K562 (cell line): ENCODE data around the gene PDZRN4. TPM values are rescaled to one million over a fixed set of nuclear protein-coding genes. Genes with fewer than 3 reads are reported as not detected.

ENCODE experiments used
- ATAC-seq: fragments of 200-7000 bp; cut with Tn5 transposase; 3 replicates; pipeline ENCODE4 v1.9.1; 2020; ENCODE audit warnings: moderate library complexity
- BruUV-seq: library from RNA; stranded (reverse); fragments of 400-500 nt; replicated peaks from 2 replicates; lab custom pipeline; 2021; lab: Mats Ljungman, UMichigan
- CTCF ChIA-PET: fragments of 300-600 bp; formaldehyde crosslinking; extraction: SDS; loops from one replicate; lab custom pipeline; 2021; ENCODE audit warnings: low intra/inter-chr PET ratio; lab: Yijun Ruan, JAX
- POLR2A ChIA-PET: fragments of 300-600, 350-650 bp; sonication (Branson Sonifier 250); formaldehyde crosslinking; extraction: SDS; loops from one replicate; lab custom pipeline; 2021; ENCODE audit warnings: antibody characterized with exemption, inconsistent platforms; lab: Yijun Ruan, JAX
- DNase-seq, 4 experiments: peaks; one replicate each; pipeline versions ENCODE4 v3.0.0 to v3.0.0-alpha.2; 2011 to 2018; ENCODE audit warnings: low spot score in 3 of 4, mixed read lengths in 3 of 4; ENCODE audit errors: extremely low read depth in 1 of 4
- FAIRE-seq: peaks from 2 replicates; lab custom pipeline; 2011; peaks lifted over from hg19 to GRCh38; lab: Jason Lieb, UNC
- H2AFZ ChIP-seq: 2 replicates; pipeline ENCODE4 v1.6.0; 2011; ENCODE audit warnings: low read depth, low read length, control low read depth, inconsistent platforms
- H3K27ac ChIP-seq: fragments of 200-600 bp; 3 replicates; pipeline ENCODE4 v1.8.0; 2011; ENCODE audit warnings: low read depth, mild to moderate bottlenecking, control low read depth, inconsistent platforms, low read length, moderate library complexity, mixed read lengths; ENCODE audit errors: extremely low read depth
- H3K27me3 ChIP-seq, 2 experiments: fragments of 300-600 bp in 1 of 2; 2 replicates in 1 of 2; 3 replicates in 1 of 2; pipeline versions ENCODE4 v1.6.0 to v1.8.0; 2011; ENCODE audit warnings: inconsistent platforms in 2 of 2, low read length in 2 of 2, mild to moderate bottlenecking in 1 of 2, mixed read lengths in 1 of 2, moderate library complexity in 1 of 2; ENCODE audit not compliant: control insufficient read depth in 2 of 2, insufficient read depth in 2 of 2
- H3K36me3 ChIP-seq: fragments of 300-600 bp; 3 replicates; pipeline ENCODE4 v1.8.0; 2011; ENCODE audit warnings: mild to moderate bottlenecking, low read length, inconsistent platforms; ENCODE audit not compliant: control insufficient read depth, insufficient read depth
- H3K4me1 ChIP-seq, 2 experiments: fragments of 200-600 bp in 1 of 2; replicated peaks in 1 of 2; 2 replicates in 1 of 2; 3 replicates in 1 of 2; pipeline versions ENCODE4 v1.5.1 to v1.8.0; 2011; ENCODE audit warnings: inconsistent platforms in 2 of 2, low read length in 2 of 2, mild to moderate bottlenecking in 1 of 2, mixed read lengths in 1 of 2, moderate library complexity in 1 of 2; ENCODE audit not compliant: control insufficient read depth in 2 of 2, insufficient read depth in 2 of 2
- H3K4me2 ChIP-seq: 2 replicates; pipeline ENCODE4 v1.6.1; 2011; ENCODE audit warnings: low read length, control low read depth, inconsistent platforms, mixed read lengths; ENCODE audit not compliant: insufficient read depth
- H3K4me3 ChIP-seq: fragments of 200-600 bp; sonication (generic), shearing (Covaris generic); 2 replicates; pipeline ENCODE4 v1.5.1; 2016; ENCODE audit warnings: control low read depth, inconsistent platforms
- H3K79me2 ChIP-seq: fragments of 200-600 bp; 3 replicates; pipeline ENCODE4 v1.8.0; 2011; ENCODE audit warnings: low read length, inconsistent platforms; ENCODE audit not compliant: control insufficient read depth, insufficient read depth
- H3K9ac ChIP-seq, 2 experiments: 2 replicates each; pipeline versions ENCODE4 v1.6.0 to v1.6.1; 2011; ENCODE audit warnings: low read depth in 2 of 2, low read length in 2 of 2, control low read depth in 1 of 2, inconsistent platforms in 1 of 2, mild to moderate bottlenecking in 1 of 2, mixed read lengths in 1 of 2; ENCODE audit not compliant: insufficient read depth in 1 of 2
- H3K9me1 ChIP-seq: one replicate; pipeline ENCODE4 v1.6.0; 2011; ENCODE audit warnings: inconsistent platforms, mild to moderate bottlenecking, low read length, moderate library complexity; ENCODE audit not compliant: control insufficient read depth, insufficient read depth
- H3K9me3 ChIP-seq: replicated peaks from 2 replicates; pipeline ENCODE4 v1.5.1; 2011; ENCODE audit warnings: low read depth, low read length, inconsistent platforms; ENCODE audit not compliant: control insufficient read depth, insufficient read depth
- H4K20me1 ChIP-seq: replicated peaks from 2 replicates; pipeline ENCODE4 v1.6.1; 2011; ENCODE audit warnings: low read length, inconsistent platforms, mixed read lengths; ENCODE audit not compliant: control insufficient read depth, insufficient read depth
- C11orf30 ChIP-seq: fragments of 450-650 bp; IDR thresholded peaks from 2 replicates; pipeline ENCODE4 v1.6.1; 2016; ENCODE audit warnings: low read depth, mild to moderate bottlenecking
- HNRNPH1 ChIP-seq: fragments of 200-400 bp; formaldehyde crosslinking; optimal IDR thresholded peaks from 2 replicates; pipeline ENCODE3; 2017; ENCODE audit warnings: low read depth, mild to moderate bottlenecking, low read length, moderate library complexity
- KLF10 ChIP-seq: fragments of 250-450 bp; sonication (Bioruptor Pico); IDR thresholded peaks from 2 replicates; pipeline ENCODE4 v1.6.1; 2021; ENCODE audit warnings: matching md5 sums
- WHSC1 ChIP-seq: IDR thresholded peaks from one replicate; pipeline ENCODE4 v1.6.1; 2012; ENCODE audit warnings: low read length, control low read depth, inconsistent platforms
- ZNF766 ChIP-seq: fragments of 200-800 bp; sonication (Bioruptor generic); conservative IDR thresholded peaks from 2 replicates; pipeline ENCODE4 v1.6.1; 2016; ENCODE audit warnings: missing genetic modification characterization, missing compliant biosample characterization
- WGBS: fragments of 100-300 bp; shearing (Covaris generic); methylation state at CpG from one replicate; pipeline ENCODE4 v1.1.6; 2016; ENCODE audit warnings: low coverage, mixed read lengths; ENCODE audit not compliant: insufficient coverage; ENCODE audit errors: missing lambda C conversion rate; 5-methylcytosine and 5-hydroxymethylcytosine counted together
- in situ Hi-C: fragments of 300-500 bp; cut with MboI; formaldehyde crosslinking; loops from 4 replicates; pipeline ENCODE4 v1.15.0; 2018; ENCODE audit warnings: inconsistent platforms, mixed read lengths
- intact Hi-C: fragments of 100-400 bp; cut with micrococcal nuclease; formaldehyde crosslinking; loops from 2 replicates; pipeline ENCODE4 v1.14.2; 2022
- polyA plus RNA-seq, 8 experiments: library from polyadenylated mRNA; depleted of rRNA in 4 of 8; stranded (reverse) in 5 of 8; unstranded in 3 of 8; fragments of >200 nt; fragmentation: Nextera tagmentation in 2 of 8; fragmentation: Illumina TruSeq in 1 of 8; extraction: Ambion mirVana in 2 of 8; extraction: Trizol in 1 of 8; gene quantifications; 2 replicates each; pipeline versions ENCODE4 v1.2.1 to v1.2.3, GENCODE V29; 2011 to 2014; ENCODE audit warnings: inconsistent platforms in 1 of 8, missing spikeins in 1 of 8
- total RNA-seq, 7 experiments: library from RNA; depleted of rRNA in 6 of 7; stranded (reverse); fragments of >200 nt in 6 of 7; fragmentation: Illumina TruSeq in 2 of 7; extraction: Trizol in 2 of 7; gene quantifications; 2 replicates each; pipeline versions ENCODE4 v1.2.1 to v1.2.3, GENCODE V29; 2011 to 2021; ENCODE audit warnings: low replicate concordance in 1 of 7
- TF ChIP-seq, protein P1 (sequence below), 2 experiments: IDR thresholded peaks; 2 replicates each; pipeline ENCODE4 v1.6.1; 2012; ENCODE audit warnings: improper control_type of control experiment in 2 of 2, low read depth in 2 of 2, low read length in 2 of 2, borderline replicate concordance in 1 of 2
- TF ChIP-seq, protein P2 (sequence below), 2 experiments: fragments of 450-650 bp; IDR thresholded peaks; 2 replicates each; pipeline ENCODE4 v1.6.1; 2016
- TF ChIP-seq, protein P3 (sequence below): fragments of 250-450 bp; sonication (Bioruptor Pico); IDR thresholded peaks from 2 replicates; pipeline ENCODE4 v1.6.1; 2021; ENCODE audit warnings: mild to moderate bottlenecking

PDZRN4 gene
- total and polyA plus RNA-seq, 9 of the 15 experiments (the other 6 are each of a cell fraction or from before 2014, with no cell fraction given): not detected

DNA sequence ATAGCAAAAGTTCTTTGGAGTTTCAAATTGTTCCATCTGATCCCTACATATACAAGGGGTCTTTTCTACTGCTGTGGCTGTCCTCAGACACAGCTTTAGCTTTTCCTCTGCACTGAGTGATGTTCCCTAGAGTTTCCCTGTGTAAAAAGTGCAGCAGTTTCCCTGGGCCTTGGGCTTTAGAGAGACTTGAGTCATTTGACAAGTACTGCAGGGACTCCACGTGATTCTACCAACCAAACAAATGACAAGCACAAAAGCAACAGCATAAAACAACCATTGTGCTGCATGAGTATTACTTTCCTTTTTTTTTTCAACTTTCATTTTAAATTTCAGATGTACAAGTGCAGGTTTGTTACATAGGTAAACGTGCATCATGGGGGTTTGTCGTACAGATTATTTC is 272.8 kb downstream of the PDZRN4 start:
- no peaks in the 10 kb centered on the region for H3K27me3 ChIP-seq
- H3K9me1 ChIP-seq: no peaks in the 10 kb centered on the region
- no peaks in the 10 kb centered on the region for H4K20me1 ChIP-seq
- ChIA-PET CTCF (no interaction called here), POLR2A (no interaction called here)
- WGBS: 0% methylated on average over 3 of the region's 3 CpGs
- ATAC-seq (no peak), DNase-seq (no peak), FAIRE-seq (no peak)
- intact Hi-C loops: no loop called here
- in situ Hi-C loops: no loop called here
- no peaks in the 10 kb centered on the region for H3K4me1 ChIP-seq
- H3K36me3 ChIP-seq: no peaks in the 10 kb centered on the region
- no peak overlapping the region for H3K4me2 ChIP-seq
- H2AFZ ChIP-seq: no peak overlapping the region
- no TSS peak for BruUV-seq
- H3K27ac ChIP-seq: no peak overlapping the region
- no peaks in the 10 kb centered on the region for H3K9me3 ChIP-seq
- TF ChIP-seq, protein P1, sequence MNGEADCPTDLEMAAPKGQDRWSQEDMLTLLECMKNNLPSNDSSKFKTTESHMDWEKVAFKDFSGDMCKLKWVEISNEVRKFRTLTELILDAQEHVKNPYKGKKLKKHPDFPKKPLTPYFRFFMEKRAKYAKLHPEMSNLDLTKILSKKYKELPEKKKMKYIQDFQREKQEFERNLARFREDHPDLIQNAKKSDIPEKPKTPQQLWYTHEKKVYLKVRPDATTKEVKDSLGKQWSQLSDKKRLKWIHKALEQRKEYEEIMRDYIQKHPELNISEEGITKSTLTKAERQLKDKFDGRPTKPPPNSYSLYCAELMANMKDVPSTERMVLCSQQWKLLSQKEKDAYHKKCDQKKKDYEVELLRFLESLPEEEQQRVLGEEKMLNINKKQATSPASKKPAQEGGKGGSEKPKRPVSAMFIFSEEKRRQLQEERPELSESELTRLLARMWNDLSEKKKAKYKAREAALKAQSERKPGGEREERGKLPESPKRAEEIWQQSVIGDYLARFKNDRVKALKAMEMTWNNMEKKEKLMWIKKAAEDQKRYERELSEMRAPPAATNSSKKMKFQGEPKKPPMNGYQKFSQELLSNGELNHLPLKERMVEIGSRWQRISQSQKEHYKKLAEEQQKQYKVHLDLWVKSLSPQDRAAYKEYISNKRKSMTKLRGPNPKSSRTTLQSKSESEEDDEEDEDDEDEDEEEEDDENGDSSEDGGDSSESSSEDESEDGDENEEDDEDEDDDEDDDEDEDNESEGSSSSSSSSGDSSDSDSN (IDR thresholded peaks at IDR 0.05; ENCODE audit: borderline replicate concordance in 1 of 2, low read depth in 2 of 2, low read length in 2 of 2): no peak
- TF ChIP-seq WHSC1 (no peak), HNRNPH1 (no peak), C11orf30 (no peak), KLF10 (no peak), ZNF766 (no peak)
- TF ChIP-seq, protein P2, sequence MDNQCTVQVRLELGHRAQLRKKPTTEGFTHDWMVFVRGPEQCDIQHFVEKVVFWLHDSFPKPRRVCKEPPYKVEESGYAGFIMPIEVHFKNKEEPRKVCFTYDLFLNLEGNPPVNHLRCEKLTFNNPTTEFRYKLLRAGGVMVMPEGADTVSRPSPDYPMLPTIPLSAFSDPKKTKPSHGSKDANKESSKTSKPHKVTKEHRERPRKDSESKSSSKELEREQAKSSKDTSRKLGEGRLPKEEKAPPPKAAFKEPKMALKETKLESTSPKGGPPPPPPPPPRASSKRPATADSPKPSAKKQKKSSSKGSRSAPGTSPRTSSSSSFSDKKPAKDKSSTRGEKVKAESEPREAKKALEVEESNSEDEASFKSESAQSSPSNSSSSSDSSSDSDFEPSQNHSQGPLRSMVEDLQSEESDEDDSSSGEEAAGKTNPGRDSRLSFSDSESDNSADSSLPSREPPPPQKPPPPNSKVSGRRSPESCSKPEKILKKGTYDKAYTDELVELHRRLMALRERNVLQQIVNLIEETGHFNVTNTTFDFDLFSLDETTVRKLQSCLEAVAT (IDR thresholded peaks at IDR 0.05): no peak
- TF ChIP-seq, protein P3, sequence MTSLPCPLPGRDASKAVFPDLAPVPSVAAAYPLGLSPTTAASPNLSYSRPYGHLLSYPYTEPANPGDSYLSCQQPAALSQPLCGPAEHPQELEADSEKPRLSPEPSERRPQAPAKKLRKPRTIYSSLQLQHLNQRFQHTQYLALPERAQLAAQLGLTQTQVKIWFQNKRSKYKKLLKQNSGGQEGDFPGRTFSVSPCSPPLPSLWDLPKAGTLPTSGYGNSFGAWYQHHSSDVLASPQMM: no peak
- TF ChIP-seq, all 486 proteins: peak for 0
- Histone ChIP-seq H3K79me2 (no peaks in the 10 kb centered on the region), H3K9ac (no peak overlapping the region), H3K4me3 (no peak overlapping the region)
